Keratinocyte (primary cell): ENCODE measurements around the gene CACNA1C. TPM values are rescaled to one million over a fixed set of nuclear protein-coding genes. Genes with fewer than 3 reads are reported as not detected.

Experiments used
- DNase-seq: peaks from one replicate; pipeline ENCODE4 v3.0.0-alpha.2; 2011; ENCODE audit warnings: low read depth, missing footprints, low spot score
- FAIRE-seq: peaks from 2 replicates; lab custom pipeline; 2011; peaks lifted over from hg19 to GRCh38; lab: Jason Lieb, UNC
- H2AFZ ChIP-seq: 2 replicates; pipeline ENCODE4 v1.6.0; 2012; ENCODE audit warnings: low read length, control low read depth, inconsistent platforms; ENCODE audit not compliant: control insufficient read depth
- H3K27ac ChIP-seq: 2 replicates; pipeline ENCODE4 v1.5.1; 2011; ENCODE audit warnings: low read length; ENCODE audit not compliant: control insufficient read depth, insufficient read depth
- H3K27me3 ChIP-seq: 3 replicates; pipeline ENCODE4 v1.6.0; 2011; ENCODE audit warnings: low read length; ENCODE audit not compliant: control insufficient read depth, insufficient read depth; ENCODE audit errors: extremely low read depth
- H3K36me3 ChIP-seq, 2 experiments: 2 replicates in 1 of 2; 3 replicates in 1 of 2; pipeline ENCODE4 v1.5.1; 2011; ENCODE audit warnings: low read length in 2 of 2, mild to moderate bottlenecking in 1 of 2; ENCODE audit not compliant: control insufficient read depth in 2 of 2, insufficient read depth in 2 of 2; ENCODE audit errors: extremely low read depth in 1 of 2
- H3K4me1 ChIP-seq: 3 replicates; pipeline ENCODE4 v1.5.1; 2011; ENCODE audit warnings: low read length; ENCODE audit not compliant: control insufficient read depth, insufficient read depth; ENCODE audit errors: extremely low read depth
- H3K4me2 ChIP-seq: 3 replicates; pipeline ENCODE4 v1.6.0; 2011; ENCODE audit warnings: low read depth, low read length; ENCODE audit not compliant: control insufficient read depth, insufficient read depth; ENCODE audit errors: extremely low read depth
- H3K4me3 ChIP-seq, 3 experiments: fragments of 200-600 bp in 1 of 3; sonication (generic) in 1 of 3; 2 replicates in 2 of 3; 3 replicates in 1 of 3; pipeline ENCODE4 v1.5.1; 2011 to 2016; ENCODE audit warnings: low read length in 3 of 3, mild to moderate bottlenecking in 3 of 3, control low read depth in 2 of 3, inconsistent platforms in 1 of 3, low read depth in 1 of 3, mixed read lengths in 1 of 3, mixed run types in 1 of 3, moderate library complexity in 1 of 3; ENCODE audit not compliant: control insufficient read depth in 2 of 3, insufficient read depth in 2 of 3; ENCODE audit errors: extremely low read depth in 1 of 3
- H3K79me2 ChIP-seq: 2 replicates; pipeline ENCODE4 v1.6.0; 2012; ENCODE audit warnings: low read length; ENCODE audit not compliant: control insufficient read depth, insufficient read depth
- H3K9ac ChIP-seq: 3 replicates; pipeline ENCODE4 v1.6.0; 2011; ENCODE audit warnings: low read length; ENCODE audit not compliant: control insufficient read depth, insufficient read depth; ENCODE audit errors: extremely low read depth
- H3K9me1 ChIP-seq: 3 replicates; pipeline ENCODE4 v1.6.0; 2011; ENCODE audit warnings: low read length; ENCODE audit not compliant: control insufficient read depth, insufficient read depth; ENCODE audit errors: extremely low read depth
- H3K9me3 ChIP-seq: 2 replicates; pipeline ENCODE4 v1.5.1; 2012; ENCODE audit warnings: low read depth, low read length; ENCODE audit not compliant: control insufficient read depth
- H4K20me1 ChIP-seq: 3 replicates; pipeline ENCODE4 v1.6.0; 2011; ENCODE audit warnings: low read length; ENCODE audit not compliant: control insufficient read depth, insufficient read depth; ENCODE audit errors: extremely low read depth
- EZH2 ChIP-seq: IDR thresholded peaks from one replicate; pipeline ENCODE4 v1.6.1; 2012; ENCODE audit warnings: inconsistent platforms, mild to moderate bottlenecking, low read length, moderate library complexity
- dilution Hi-C: fragments of 300-500 bp; cut with MboI; formaldehyde crosslinking; loops from one replicate; pipeline ENCODE4 v1.7.0; 2020; ENCODE audit warnings: low sequenced_read_pairs; ENCODE audit not compliant: extremely low pct_ligation_motif_present
- polyA plus RNA-seq, 5 experiments: library from polyadenylated mRNA; depleted of rRNA in 3 of 5; stranded (reverse) in 3 of 5; stranded (forward) in 1 of 5; unstranded in 1 of 5; fragments of >200 nt; gene quantifications; 1 replicate in 1 of 5; 2 replicates in 3 of 5; 3 replicates in 1 of 5; pipeline versions ENCODE4 v1.2.1 to v1.2.3, GENCODE V29; 2011 to 2012; ENCODE audit warnings: missing spikeins in 2 of 5, low read depth in 1 of 5, low replicate concordance in 1 of 5
- TF ChIP-seq, protein P1 (sequence below), 3 experiments: IDR thresholded peaks in 1 of 3; conservative IDR thresholded peaks in 1 of 3; optimal IDR thresholded peaks in 1 of 3; 2 replicates in 2 of 3; 3 replicates in 1 of 3; pipeline versions ENCODE3 to v1.5.1; 2011; ENCODE audit warnings: low read length in 3 of 3, mild to moderate bottlenecking in 3 of 3, moderate library complexity in 2 of 3, control low read depth in 1 of 3, inconsistent platforms in 1 of 3; ENCODE audit not compliant: insufficient read depth in 2 of 3; ENCODE audit errors: extremely low read depth in 1 of 3

CACNA1C gene
- polyA plus RNA-seq, 1 donor (not counting 4 experiments of a cell fraction or from before 2014, with no cell fraction given) = not detected

DNA sequence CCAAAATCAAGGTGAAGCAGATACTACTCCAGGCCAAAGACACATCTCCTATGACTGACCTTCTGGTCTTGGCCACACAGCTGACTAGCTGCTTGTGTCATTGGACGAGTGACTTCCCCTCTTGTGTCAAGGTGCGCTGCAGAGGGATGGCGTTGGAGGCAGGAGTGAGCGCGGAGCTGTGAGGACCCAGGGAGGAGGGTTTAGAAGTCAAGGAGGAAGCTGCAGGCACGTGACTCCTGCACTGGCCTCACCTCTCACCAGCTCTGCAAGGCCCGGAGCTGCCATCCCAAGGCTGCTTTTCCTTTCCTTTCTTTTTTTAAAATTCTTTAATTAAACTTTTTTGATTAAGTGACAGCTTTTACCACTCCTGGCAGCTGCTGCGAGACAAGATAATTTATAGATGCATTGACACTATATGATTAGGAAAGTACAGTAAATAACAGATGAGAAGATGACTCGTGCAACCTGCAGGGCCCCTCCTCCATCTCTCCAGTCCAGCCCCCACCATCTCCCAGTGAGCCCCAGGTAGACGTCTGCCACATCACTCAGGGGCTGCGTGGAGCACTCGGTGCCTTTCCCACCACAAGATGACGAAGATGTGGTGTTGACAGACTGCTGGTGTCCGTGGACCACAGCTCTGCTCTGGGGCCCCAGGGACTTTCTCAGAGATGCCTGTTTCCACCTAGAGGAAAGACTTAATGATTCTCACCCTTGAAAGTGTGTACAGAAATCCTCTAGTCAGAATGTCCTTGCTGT is 350.6 kb downstream of the CACNA1C start:
- no peak for DNase-seq
- Histone ChIP-seq H2AFZ (no peak overlapping the region), H3K27me3 (no peaks in the 10 kb centered on the region), H3K27ac (no peak overlapping the region), H3K4me3 (no peak overlapping the region), H3K9me1 (no peaks in the 10 kb centered on the region), H4K20me1 (no peaks in the 10 kb centered on the region), H3K79me2 (no peaks in the 10 kb centered on the region), H3K4me1 (no peaks in the 10 kb centered on the region), H3K4me2 (no peak overlapping the region), H3K9me3 (no peaks in the 10 kb centered on the region), H3K9ac (no peak overlapping the region), H3K36me3 (no peaks in the 10 kb centered on the region)
- no peak for TF ChIP-seq EZH2
- TF ChIP-seq, protein P1, sequence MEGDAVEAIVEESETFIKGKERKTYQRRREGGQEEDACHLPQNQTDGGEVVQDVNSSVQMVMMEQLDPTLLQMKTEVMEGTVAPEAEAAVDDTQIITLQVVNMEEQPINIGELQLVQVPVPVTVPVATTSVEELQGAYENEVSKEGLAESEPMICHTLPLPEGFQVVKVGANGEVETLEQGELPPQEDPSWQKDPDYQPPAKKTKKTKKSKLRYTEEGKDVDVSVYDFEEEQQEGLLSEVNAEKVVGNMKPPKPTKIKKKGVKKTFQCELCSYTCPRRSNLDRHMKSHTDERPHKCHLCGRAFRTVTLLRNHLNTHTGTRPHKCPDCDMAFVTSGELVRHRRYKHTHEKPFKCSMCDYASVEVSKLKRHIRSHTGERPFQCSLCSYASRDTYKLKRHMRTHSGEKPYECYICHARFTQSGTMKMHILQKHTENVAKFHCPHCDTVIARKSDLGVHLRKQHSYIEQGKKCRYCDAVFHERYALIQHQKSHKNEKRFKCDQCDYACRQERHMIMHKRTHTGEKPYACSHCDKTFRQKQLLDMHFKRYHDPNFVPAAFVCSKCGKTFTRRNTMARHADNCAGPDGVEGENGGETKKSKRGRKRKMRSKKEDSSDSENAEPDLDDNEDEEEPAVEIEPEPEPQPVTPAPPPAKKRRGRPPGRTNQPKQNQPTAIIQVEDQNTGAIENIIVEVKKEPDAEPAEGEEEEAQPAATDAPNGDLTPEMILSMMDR (optimal IDR thresholded peaks at IDR 0.05 in 1 of 3, IDR thresholded peaks at IDR 0.05 in 1 of 3, conservative IDR thresholded peaks at IDR 0.05 in 1 of 3; ENCODE audit: extremely low read depth in 1 of 3, insufficient read depth in 2 of 3, low read length in 3 of 3) = no peak
- FAIRE-seq = no peak
- dilution Hi-C loops = no loop called here

DNA sequence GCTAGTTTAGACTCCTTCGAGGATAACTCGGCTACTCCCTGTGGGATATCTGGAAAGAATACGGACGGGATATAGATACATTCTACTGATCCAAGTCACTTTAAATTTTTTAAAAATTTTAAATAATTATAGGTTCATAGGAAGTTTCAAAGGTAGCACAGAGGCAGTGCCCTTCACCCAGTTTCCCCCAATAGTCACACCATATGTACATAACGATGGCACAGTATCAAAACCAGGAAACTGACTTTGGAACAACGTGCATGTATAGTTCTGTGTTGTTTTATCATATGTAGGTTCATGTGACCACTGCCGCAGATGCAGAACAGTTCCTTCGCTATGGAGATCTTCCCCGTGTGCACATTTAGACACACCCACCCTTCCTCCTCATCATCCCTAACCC is 352.3 kb downstream of the CACNA1C start:
- Histone ChIP-seq H4K20me1 (no peaks in the 10 kb centered on the region), H3K9me1 (no peaks in the 10 kb centered on the region), H3K4me1 (no peaks in the 10 kb centered on the region), H3K4me3 (no peak overlapping the region), H3K27me3 (no peaks in the 10 kb centered on the region), H3K9me3 (no peaks in the 10 kb centered on the region), H3K79me2 (no peaks in the 10 kb centered on the region), H3K9ac (no peak overlapping the region), H3K4me2 (no peak overlapping the region), H3K27ac (no peak overlapping the region), H3K36me3 (no peaks in the 10 kb centered on the region), H2AFZ (no peak overlapping the region)
- DNase-seq = no peak
- dilution Hi-C loops = no loop called here
- FAIRE-seq = no peak
- TF ChIP-seq, protein P1 (optimal IDR thresholded peaks at IDR 0.05 in 1 of 3, IDR thresholded peaks at IDR 0.05 in 1 of 3, conservative IDR thresholded peaks at IDR 0.05 in 1 of 3; ENCODE audit: extremely low read depth in 1 of 3, insufficient read depth in 2 of 3, low read length in 3 of 3) = no peak
- no peak for TF ChIP-seq EZH2
